ENCODE measurements around the gene SIRT3. TPM values are rescaled to one million over a fixed set of nuclear protein-coding genes. Genes with fewer than 3 reads are reported as not detected.

Gene SIRT3
- total and polyA plus RNA-seq, 2 of the 13 experiments (the other 11 are each of a cell fraction or from before 2014, with no cell fraction given): 15.1 to 18.2 TPM

GRCh38 chr11:282630-283360, 46.7 kb upstream of the SIRT3 start:
- BruUV-seq (replicated peaks): no TSS peak
- no peak for DNase-seq (ENCODE audit: low spot score)
- H3K9ac ChIP-seq (ENCODE audit: insufficient read depth, low read depth, low read length): no peak overlapping the region
- intact Hi-C loops (cut with micrococcal nuclease; ENCODE audit: unreplicated experiment): no loop called here
- in situ Hi-C loops (cut with HindIII; ENCODE audit: extremely low pct_ligation_motif_present, low pct_unique_long_range_greater_than_20kb): no loop called here
- 37% methylated on average over 13 of the region's 13 CpGs for WGBS (ENCODE audit: low lambda C conversion rate)
- no peaks in the 10 kb centered on the region for H3K9me3 ChIP-seq (ENCODE audit: low read length)
- POLR2A ChIA-PET: no interaction called here
- H3K36me3 ChIP-seq (replicated peaks in 1 of 2; ENCODE audit: control insufficient read depth in 1 of 2, insufficient read depth in 2 of 2, low read length in 2 of 2): no peaks in the 10 kb centered on the region
- peaks cover 24% of the 10 kb centered on the region for H3K4me1 ChIP-seq (ENCODE audit: insufficient read depth, low read length)
- FAIRE-seq: no peak
- H2AFZ ChIP-seq (ENCODE audit: low read length): no peak overlapping the region
- no peak overlapping the region for H3K4me2 ChIP-seq (ENCODE audit: low read depth, low read length)
- H3K27me3 ChIP-seq (ENCODE audit: control insufficient read depth in 1 of 2, insufficient read depth in 2 of 2, low read length in 2 of 2): peaks cover 10 to 89% of the 10 kb centered on the region in 2 experiments
- H3K79me2 ChIP-seq (ENCODE audit: insufficient read depth, low read length): no peaks in the 10 kb centered on the region
- no peak for ATAC-seq
- H3K27ac ChIP-seq (ENCODE audit: extremely low read length, insufficient read depth, low read length): no peak overlapping the region
- 0 out of 2 replicates have a peak, but pooled peaks have one; percentile 28 for TF ChIP-seq BHLHE40 (IDR thresholded peaks at IDR 0.05; ENCODE audit: low read length)
- no peak for TF ChIP-seq NRL (CRISPR knock-in tag; IDR thresholded peaks at IDR 0.05; ENCODE audit: borderline replicate concordance)
- CTCF ChIA-PET (ENCODE audit: low intra/inter-chr PET ratio, low total read pairs): no interaction called here
- H3K4me3 ChIP-seq (replicated peaks in 1 of 3; ENCODE audit: insufficient read depth in 1 of 3, low read depth in 2 of 3, low read length in 3 of 3): no peak overlapping the region
- H4K20me1 ChIP-seq (ENCODE audit: insufficient read depth, low read length): no peaks in the 10 kb centered on the region

GRCh38 chr11:282171-282570, 46.0 kb upstream of the SIRT3 start:
- ATAC-seq: no peak
- H3K27ac ChIP-seq (ENCODE audit: extremely low read length, insufficient read depth, low read length): no peak overlapping the region
- 17% methylated on average over 4 of the region's 4 CpGs for WGBS (ENCODE audit: low lambda C conversion rate)
- H3K79me2 ChIP-seq (ENCODE audit: insufficient read depth, low read length): no peaks in the 10 kb centered on the region
- DNase-seq (ENCODE audit: low spot score): no peak
- CTCF ChIA-PET (ENCODE audit: low intra/inter-chr PET ratio, low total read pairs): no interaction called here
- POLR2A ChIA-PET: no interaction called here
- peaks cover 20% of the 10 kb centered on the region for H3K4me1 ChIP-seq (ENCODE audit: insufficient read depth, low read length)
- H4K20me1 ChIP-seq (ENCODE audit: insufficient read depth, low read length): no peaks in the 10 kb centered on the region
- H3K9ac ChIP-seq (ENCODE audit: insufficient read depth, low read depth, low read length): no peak overlapping the region
- in situ Hi-C loops (cut with HindIII; ENCODE audit: extremely low pct_ligation_motif_present, low pct_unique_long_range_greater_than_20kb) (no loop called here), intact Hi-C loops (cut with micrococcal nuclease; ENCODE audit: unreplicated experiment) (no loop called here)
- peaks cover 9 to 86% of the 10 kb centered on the region in 2 experiments for H3K27me3 ChIP-seq (ENCODE audit: control insufficient read depth in 1 of 2, insufficient read depth in 2 of 2, low read length in 2 of 2)
- no peaks in the 10 kb centered on the region for H3K9me3 ChIP-seq (ENCODE audit: low read length)
- no peak for FAIRE-seq
- no peak overlapping the region for H2AFZ ChIP-seq (ENCODE audit: low read length)
- no TSS peak for BruUV-seq (replicated peaks)
- H3K36me3 ChIP-seq (replicated peaks in 1 of 2; ENCODE audit: control insufficient read depth in 1 of 2, insufficient read depth in 2 of 2, low read length in 2 of 2): no peaks in the 10 kb centered on the region
- no peak overlapping the region for H3K4me2 ChIP-seq (ENCODE audit: low read depth, low read length)
- H3K4me3 ChIP-seq (replicated peaks in 1 of 3; ENCODE audit: insufficient read depth in 1 of 3, low read depth in 2 of 3, low read length in 3 of 3): no peak overlapping the region
- TF ChIP-seq NR0B2 (CRISPR knock-in tag; IDR thresholded peaks at IDR 0.05) (no peak), KLF16 (CRISPR knock-in tag; IDR thresholded peaks at IDR 0.05) (no peak), ZNF451 (CRISPR knock-in tag; IDR thresholded peaks at IDR 0.05) (no peak), PAWR (CRISPR knock-in tag; IDR thresholded peaks at IDR 0.05; ENCODE audit: borderline replicate concordance) (no peak), FOXA3 (CRISPR knock-in tag; IDR thresholded peaks at IDR 0.05) (no peak), ZBTB43 (CRISPR knock-in tag; conservative IDR thresholded peaks at IDR 0.05) (no peak), MYPOP (CRISPR knock-in tag; IDR thresholded peaks at IDR 0.05) (no peak)
